ENCODE data around the gene CDKN2B. TPM values are rescaled to one million over a fixed set of nuclear protein-coding genes. Genes with fewer than 3 reads are reported as not detected.

The CDKN2B gene
- polyA plus RNA-seq, 1 donor from 2014 or later: 0.15 TPM

DNA sequence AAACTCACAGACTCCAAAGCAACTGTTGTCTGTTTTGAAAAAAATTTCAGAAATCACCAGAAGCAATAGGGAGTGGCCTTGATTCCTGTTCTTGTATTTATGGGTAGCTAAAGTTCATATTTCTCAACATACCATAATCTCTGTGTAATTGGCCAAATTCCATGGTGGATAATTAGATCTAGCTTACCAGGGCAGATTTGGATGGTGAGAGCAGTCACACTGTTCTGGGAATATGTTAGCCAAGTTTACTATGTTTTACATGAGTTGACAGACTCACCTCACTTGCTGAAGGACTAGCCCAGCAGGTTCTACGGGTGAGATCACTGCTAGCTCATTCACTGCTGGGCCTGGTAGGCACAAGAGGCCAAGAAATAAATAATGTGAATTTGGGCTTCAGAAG lies 32.7 kb upstream of the CDKN2B start:
- H3K27me3 ChIP-seq (ENCODE audit: insufficient read depth, low read depth, low read length): no peaks in the 10 kb centered on the region
- no peaks in the 10 kb centered on the region for H3K9me3 ChIP-seq (ENCODE audit: low read length)
- no peaks in the 10 kb centered on the region for H3K36me3 ChIP-seq (ENCODE audit: insufficient read depth, low read length)
- no peaks in the 10 kb centered on the region for H3K9me2 ChIP-seq (ENCODE audit: insufficient read depth, low read length)
- no peak overlapping the region for H3K9ac ChIP-seq (ENCODE audit: low read length)
- no peaks in the 10 kb centered on the region for H4K20me1 ChIP-seq (ENCODE audit: insufficient read depth)
- TF ChIP-seq, protein P1, sequence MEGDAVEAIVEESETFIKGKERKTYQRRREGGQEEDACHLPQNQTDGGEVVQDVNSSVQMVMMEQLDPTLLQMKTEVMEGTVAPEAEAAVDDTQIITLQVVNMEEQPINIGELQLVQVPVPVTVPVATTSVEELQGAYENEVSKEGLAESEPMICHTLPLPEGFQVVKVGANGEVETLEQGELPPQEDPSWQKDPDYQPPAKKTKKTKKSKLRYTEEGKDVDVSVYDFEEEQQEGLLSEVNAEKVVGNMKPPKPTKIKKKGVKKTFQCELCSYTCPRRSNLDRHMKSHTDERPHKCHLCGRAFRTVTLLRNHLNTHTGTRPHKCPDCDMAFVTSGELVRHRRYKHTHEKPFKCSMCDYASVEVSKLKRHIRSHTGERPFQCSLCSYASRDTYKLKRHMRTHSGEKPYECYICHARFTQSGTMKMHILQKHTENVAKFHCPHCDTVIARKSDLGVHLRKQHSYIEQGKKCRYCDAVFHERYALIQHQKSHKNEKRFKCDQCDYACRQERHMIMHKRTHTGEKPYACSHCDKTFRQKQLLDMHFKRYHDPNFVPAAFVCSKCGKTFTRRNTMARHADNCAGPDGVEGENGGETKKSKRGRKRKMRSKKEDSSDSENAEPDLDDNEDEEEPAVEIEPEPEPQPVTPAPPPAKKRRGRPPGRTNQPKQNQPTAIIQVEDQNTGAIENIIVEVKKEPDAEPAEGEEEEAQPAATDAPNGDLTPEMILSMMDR (IDR thresholded peaks at IDR 0.05; ENCODE audit: poor library complexity, severe bottlenecking): no peak
- TF ChIP-seq MXI1 (conservative IDR thresholded peaks at IDR 0.05; ENCODE audit: poor library complexity, severe bottlenecking) (no peak), EP300 (conservative IDR thresholded peaks at IDR 0.05; ENCODE audit: poor library complexity, severe bottlenecking) (no peak), SMC3 (conservative IDR thresholded peaks at IDR 0.05; ENCODE audit: poor library complexity) (no peak), EZH2 (IDR thresholded peaks at IDR 0.05; ENCODE audit: borderline replicate concordance, insufficient read depth, low read length, poor library complexity, severe bottlenecking) (no peak), RAD21 (conservative IDR thresholded peaks at IDR 0.05) (no peak), TAF1 (IDR thresholded peaks at IDR 0.05; ENCODE audit: low read depth) (no peak), POLR2AphosphoS5 (IDR thresholded peaks at IDR 0.05) (no peak)
- TF ChIP-seq, protein P2, sequence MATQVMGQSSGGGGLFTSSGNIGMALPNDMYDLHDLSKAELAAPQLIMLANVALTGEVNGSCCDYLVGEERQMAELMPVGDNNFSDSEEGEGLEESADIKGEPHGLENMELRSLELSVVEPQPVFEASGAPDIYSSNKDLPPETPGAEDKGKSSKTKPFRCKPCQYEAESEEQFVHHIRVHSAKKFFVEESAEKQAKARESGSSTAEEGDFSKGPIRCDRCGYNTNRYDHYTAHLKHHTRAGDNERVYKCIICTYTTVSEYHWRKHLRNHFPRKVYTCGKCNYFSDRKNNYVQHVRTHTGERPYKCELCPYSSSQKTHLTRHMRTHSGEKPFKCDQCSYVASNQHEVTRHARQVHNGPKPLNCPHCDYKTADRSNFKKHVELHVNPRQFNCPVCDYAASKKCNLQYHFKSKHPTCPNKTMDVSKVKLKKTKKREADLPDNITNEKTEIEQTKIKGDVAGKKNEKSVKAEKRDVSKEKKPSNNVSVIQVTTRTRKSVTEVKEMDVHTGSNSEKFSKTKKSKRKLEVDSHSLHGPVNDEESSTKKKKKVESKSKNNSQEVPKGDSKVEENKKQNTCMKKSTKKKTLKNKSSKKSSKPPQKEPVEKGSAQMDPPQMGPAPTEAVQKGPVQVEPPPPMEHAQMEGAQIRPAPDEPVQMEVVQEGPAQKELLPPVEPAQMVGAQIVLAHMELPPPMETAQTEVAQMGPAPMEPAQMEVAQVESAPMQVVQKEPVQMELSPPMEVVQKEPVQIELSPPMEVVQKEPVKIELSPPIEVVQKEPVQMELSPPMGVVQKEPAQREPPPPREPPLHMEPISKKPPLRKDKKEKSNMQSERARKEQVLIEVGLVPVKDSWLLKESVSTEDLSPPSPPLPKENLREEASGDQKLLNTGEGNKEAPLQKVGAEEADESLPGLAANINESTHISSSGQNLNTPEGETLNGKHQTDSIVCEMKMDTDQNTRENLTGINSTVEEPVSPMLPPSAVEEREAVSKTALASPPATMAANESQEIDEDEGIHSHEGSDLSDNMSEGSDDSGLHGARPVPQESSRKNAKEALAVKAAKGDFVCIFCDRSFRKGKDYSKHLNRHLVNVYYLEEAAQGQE (IDR thresholded peaks at IDR 0.05; ENCODE audit: borderline replicate concordance): no peak
- no peak overlapping the region for H3K27ac ChIP-seq (ENCODE audit: low read length)
- H3F3A ChIP-seq (ENCODE audit: insufficient read depth, low read length, poor library complexity, severe bottlenecking): no peaks in the 10 kb centered on the region
- H3K4me2 ChIP-seq (ENCODE audit: low read length): no peak overlapping the region
- no peak overlapping the region for H3K4me3 ChIP-seq (ENCODE audit: low read length)
- no peaks in the 10 kb centered on the region for H3K79me2 ChIP-seq (replicated peaks; ENCODE audit: insufficient read depth, low read length)
- no peak overlapping the region for H2AFZ ChIP-seq (ENCODE audit: low read depth, low read length)

DNA sequence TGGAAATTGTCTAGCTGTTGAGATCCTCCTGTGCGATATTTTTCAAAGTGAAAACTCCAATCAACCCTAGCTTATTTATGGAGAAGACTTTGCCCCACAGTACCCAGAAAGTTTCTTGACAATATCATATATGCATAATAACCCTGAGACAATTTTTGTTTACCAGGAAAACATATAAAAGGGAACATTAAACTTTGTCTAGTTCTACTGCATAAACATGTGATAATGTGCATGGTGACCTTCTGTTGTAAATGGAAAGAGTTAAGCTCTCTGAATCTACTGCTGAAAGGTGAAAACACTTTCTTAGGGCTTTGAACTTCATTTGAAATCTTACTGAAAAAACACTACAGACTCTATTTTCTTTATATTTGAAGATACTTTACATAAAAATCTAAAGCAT lies 32.2 kb upstream of the CDKN2B start:
- H3K79me2 ChIP-seq (replicated peaks; ENCODE audit: insufficient read depth, low read length): no peaks in the 10 kb centered on the region
- H3K27me3 ChIP-seq (ENCODE audit: insufficient read depth, low read depth, low read length): no peaks in the 10 kb centered on the region
- no peak overlapping the region for H3K27ac ChIP-seq (ENCODE audit: low read length)
- no peak overlapping the region for H3K4me2 ChIP-seq (ENCODE audit: low read length)
- H3K9ac ChIP-seq (ENCODE audit: low read length): no peak overlapping the region
- TF ChIP-seq EP300 (conservative IDR thresholded peaks at IDR 0.05; ENCODE audit: poor library complexity, severe bottlenecking): no peak
- no peak for TF ChIP-seq TAF1 (IDR thresholded peaks at IDR 0.05; ENCODE audit: low read depth)
- no peak for TF ChIP-seq POLR2AphosphoS5 (IDR thresholded peaks at IDR 0.05)
- TF ChIP-seq, protein P2 (IDR thresholded peaks at IDR 0.05; ENCODE audit: borderline replicate concordance): no peak
- TF ChIP-seq RAD21 (conservative IDR thresholded peaks at IDR 0.05): no peak
- no peak for TF ChIP-seq MXI1 (conservative IDR thresholded peaks at IDR 0.05; ENCODE audit: poor library complexity, severe bottlenecking)
- no peak for TF ChIP-seq EZH2 (IDR thresholded peaks at IDR 0.05; ENCODE audit: borderline replicate concordance, insufficient read depth, low read length, poor library complexity, severe bottlenecking)
- TF ChIP-seq, protein P1 (IDR thresholded peaks at IDR 0.05; ENCODE audit: poor library complexity, severe bottlenecking): no peak
- TF ChIP-seq SMC3 (conservative IDR thresholded peaks at IDR 0.05; ENCODE audit: poor library complexity): no peak
- H3F3A ChIP-seq (ENCODE audit: insufficient read depth, low read length, poor library complexity, severe bottlenecking): no peaks in the 10 kb centered on the region
- no peaks in the 10 kb centered on the region for H3K9me3 ChIP-seq (ENCODE audit: low read length)
- no peaks in the 10 kb centered on the region for H4K20me1 ChIP-seq (ENCODE audit: insufficient read depth)
- H3K36me3 ChIP-seq (ENCODE audit: insufficient read depth, low read length): no peaks in the 10 kb centered on the region
- H3K9me2 ChIP-seq (ENCODE audit: insufficient read depth, low read length): no peaks in the 10 kb centered on the region
- H3K4me3 ChIP-seq (ENCODE audit: low read length): no peak overlapping the region
- H2AFZ ChIP-seq (ENCODE audit: low read depth, low read length): no peak overlapping the region

Data from neural cell (in vitro differentiated cells).